ENCODE data around the gene ZZZ3. TPM values are rescaled to one million over a fixed set of nuclear protein-coding genes. Genes with fewer than 3 reads are reported as not detected.

The ZZZ3 gene
- total RNA-seq, 2 experiments from 2014 or later: 51.4 to 66.4 TPM

DNA sequence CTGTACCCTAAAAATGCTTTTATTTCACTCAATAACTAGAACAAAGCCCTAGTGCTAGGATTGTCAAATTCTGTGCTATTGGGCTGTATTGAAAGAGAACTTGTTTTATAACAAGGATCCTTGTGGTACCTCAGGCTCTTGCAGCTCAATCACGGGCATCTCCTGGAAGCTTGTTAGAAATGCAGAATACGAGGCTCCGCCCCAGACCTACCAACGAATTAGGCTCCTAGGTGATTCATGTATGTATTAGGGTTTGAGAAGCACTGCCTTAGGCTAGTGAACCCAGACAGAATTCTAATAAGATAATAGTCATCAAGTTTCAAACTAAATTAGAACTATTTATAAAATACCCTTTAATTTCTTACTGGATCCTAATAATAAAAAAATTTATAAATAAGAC, 45.6 kb downstream of the ZZZ3 start:
- CTCF ChIA-PET (ENCODE audit: unreplicated experiment): no interaction called here
- Histone ChIP-seq H3K79me2 (ENCODE audit: insufficient read depth, low read depth, low read length) (peaks cover 24% of the 10 kb centered on the region; the same call in 1 of the 2 replicates), H3K4me3 (ENCODE audit: low read depth, low read length, poor library complexity, severe bottlenecking) (no peak overlapping the region), H3K4me2 (ENCODE audit: low read length) (no peak overlapping the region), H4K20me1 (ENCODE audit: insufficient read depth, low read length) (no peaks in the 10 kb centered on the region; the same call in 1 of the 2 replicates), H3K27ac (ENCODE audit: low read depth, low read length, poor library complexity, severe bottlenecking) (no peak overlapping the region), H3K4me1 (ENCODE audit: insufficient read depth, low read length, poor library complexity, severe bottlenecking) (peaks cover 5% of the 10 kb centered on the region), H2AFZ (ENCODE audit: low read length) (no peak overlapping the region), H3K9me3 (ENCODE audit: low read length) (no peaks in the 10 kb centered on the region), H3K9me2 (ENCODE audit: insufficient read depth, low read length) (no peaks in the 10 kb centered on the region), H3K36me3 (ENCODE audit: insufficient read depth, low read length) (peaks cover 75% of the 10 kb centered on the region)
- TF ChIP-seq CTCF (conservative IDR thresholded peaks at IDR 0.05; ENCODE audit: low read length) (no peak), EZH2phosphoT487 (IDR thresholded peaks at IDR 0.05; ENCODE audit: borderline replicate concordance, low read depth, low read length) (no peak)
- POLR2A ChIA-PET: interaction anchor here (0.6 kb wide), 1 partner anchor 469 kb away, joined by 3 read pairs; no protein-coding TSS in a partner anchor
- no TSS peak for BruUV-seq (replicated peaks)
- DNase-seq (ENCODE audit: low spot score): no peak
- intact Hi-C loops (cut with micrococcal nuclease; ENCODE audit: unreplicated experiment): no loop called here

Small RNA genes within 50 kb of the gene (small RNA-seq; reads per million reads assigned to genes)
- gene RN7SL370P: not detected

Other genes starting within 250 kb of the ZZZ3 start
- 44.1 and 47.8 TPM in 2 replicates for gene USP33, start 77.2 kb upstream of the ZZZ3 start, total RNA-seq (2014; rRNA removed; shearing (Covaris generic))
- gene USP33, start 77.2 kb upstream of the ZZZ3 start, total RNA-seq (2022): 66.7 and 67.0 TPM in 2 replicates
- gene MIGA1, start 97.0 kb upstream of the ZZZ3 start, total RNA-seq (2014; rRNA removed; shearing (Covaris generic)): 3.7 and 5.1 TPM in 2 replicates
- gene MIGA1, start 97.0 kb upstream of the ZZZ3 start, total RNA-seq (2022): 7.5 and 8.4 TPM in 2 replicates
- not detected in 2 replicates for gene NEXN, start 206.0 kb upstream of the ZZZ3 start, total RNA-seq (2014; rRNA removed; shearing (Covaris generic))
- gene NEXN, start 206.0 kb upstream of the ZZZ3 start, total RNA-seq (2022): 0.28 TPM in 1 of 2 replicates, not detected in the other

Data from OCI-LY7 (cell line).